ENCODE measurements around the gene SPIN4.
"Not testable (repeated sequence)": the region's sequence is repeated elsewhere in the genome, so short reads cannot be mapped to it uniquely, and the experiment has no call there.

The SPIN4 gene

DNA sequence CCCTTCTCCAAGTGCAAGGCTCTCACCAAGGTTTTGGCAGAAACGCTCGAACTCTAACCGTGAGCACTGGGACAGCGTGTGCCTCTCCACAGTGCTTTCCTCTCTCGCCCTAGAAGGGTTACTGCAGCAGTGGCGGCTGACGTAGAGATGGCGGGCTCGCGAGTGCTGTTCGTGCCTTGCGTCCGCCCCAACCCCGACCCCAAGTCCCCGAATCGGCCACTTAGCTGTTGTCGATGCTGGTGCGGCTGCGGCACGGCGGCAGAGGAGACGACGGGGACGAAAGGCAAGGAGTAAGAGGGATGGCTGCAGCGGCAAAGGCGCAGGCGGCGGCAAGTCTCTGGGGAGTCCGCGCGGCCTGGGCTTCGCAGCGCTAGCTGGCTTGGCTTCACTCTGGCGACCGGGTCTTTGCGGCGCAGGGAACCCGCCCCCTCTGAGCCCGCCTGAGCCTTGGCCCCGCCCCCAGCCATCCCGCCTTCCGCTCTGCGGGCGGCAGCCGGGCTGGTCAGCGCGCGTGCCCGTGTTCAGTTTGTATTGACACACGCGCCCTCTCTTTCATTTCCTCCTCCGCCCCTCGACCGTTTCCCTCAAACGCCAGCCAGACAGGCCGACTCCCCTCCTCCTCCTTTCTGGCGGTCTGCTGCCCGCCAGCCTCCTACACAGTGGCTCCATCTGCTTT, at the start of gene SPIN4:
Gene SPIN4 (minus strand): TSS at position 392 of the 676 bp plus-strand sequence. CDS start 513 bp downstream, outside the sequence.
- DNase-seq, result peak; percentile 59 to 79

DNA sequence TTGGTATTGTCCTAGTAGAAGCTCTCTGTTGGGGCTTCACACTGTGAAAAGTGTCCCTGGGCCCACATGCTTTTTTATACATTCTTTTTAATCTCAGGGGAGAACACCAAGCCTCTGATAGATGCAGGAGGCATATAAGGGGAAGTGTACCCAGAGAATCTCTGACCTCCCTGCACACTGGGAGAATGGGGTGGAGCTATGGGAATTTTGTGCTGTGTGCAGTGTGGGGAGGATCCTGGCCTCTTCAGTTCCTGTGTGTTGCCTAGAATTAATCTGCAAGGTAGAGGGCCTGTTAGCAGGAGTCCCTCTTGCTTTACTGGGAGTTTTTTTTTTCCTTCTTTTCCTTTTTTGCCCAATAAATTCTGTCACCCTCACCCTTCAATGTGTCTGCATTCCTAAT, 49.2 kb upstream of the SPIN4 start:
- DNase-seq, result no peak

GRCh38 chrX:63394872-63395271, 43.7 kb upstream of the SPIN4 start:
- no peak for DNase-seq

- not testable (repeated sequence) for DNase-seq
Observed at GRCh38 chrX:63393094-63393493, 42.0 kb upstream of the SPIN4 start.

GRCh38 chrX:63387411-63387810, 36.3 kb upstream of the SPIN4 start:
- no peak for DNase-seq

- not testable (repeated sequence) for DNase-seq
Observed at GRCh38 chrX:63384263-63384662, 33.1 kb upstream of the SPIN4 start.

DNA sequence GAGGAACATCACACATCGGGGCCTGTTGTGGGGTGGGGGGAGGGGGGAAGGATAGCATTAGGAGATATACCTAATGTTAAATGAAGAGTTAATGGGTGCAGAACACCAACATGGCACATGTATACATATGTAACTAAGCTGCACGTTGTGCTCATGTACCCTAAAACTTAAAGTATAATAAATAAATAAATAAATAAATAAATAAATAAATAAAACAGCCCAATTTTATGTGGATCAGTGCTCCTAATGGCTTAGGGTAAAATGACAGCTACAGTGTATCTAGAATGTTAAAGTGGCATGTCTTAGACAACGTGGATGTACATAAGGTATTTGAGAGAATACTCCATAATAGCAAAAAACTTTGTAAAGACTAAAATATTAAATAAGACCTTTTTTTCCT, 21.9 kb upstream of the SPIN4 start:
- DNase-seq, result not testable (repeated sequence)

GRCh38 chrX:63367699-63368098, 16.6 kb upstream of the SPIN4 start:
- not testable (repeated sequence) for DNase-seq

GRCh38 chrX:63363788-63364187, 12.7 kb upstream of the SPIN4 start:
- no peak for DNase-seq

GRCh38 chrX:63361494-63361893, 10.4 kb upstream of the SPIN4 start:
- no peak for DNase-seq

DNA sequence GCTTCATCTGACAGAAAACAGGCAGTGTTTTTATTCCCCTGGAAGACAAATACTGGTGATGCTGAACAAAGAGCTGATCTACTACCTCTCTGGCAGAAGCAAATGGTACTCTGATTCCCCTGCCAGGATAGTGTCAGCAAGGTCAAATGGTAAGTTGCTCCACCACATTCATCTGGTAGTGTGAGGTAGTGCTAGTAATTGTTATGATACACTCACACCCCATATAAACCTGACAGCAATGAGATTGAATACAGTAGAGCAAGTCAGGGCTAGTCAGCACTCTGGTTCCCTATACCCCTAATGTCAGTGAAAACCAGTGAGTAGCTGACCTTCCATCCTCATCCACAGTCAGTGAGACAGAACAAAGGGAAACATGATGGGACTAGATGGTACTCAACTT, 3.4 kb upstream of the SPIN4 start:
- no peak for DNase-seq

DNA sequence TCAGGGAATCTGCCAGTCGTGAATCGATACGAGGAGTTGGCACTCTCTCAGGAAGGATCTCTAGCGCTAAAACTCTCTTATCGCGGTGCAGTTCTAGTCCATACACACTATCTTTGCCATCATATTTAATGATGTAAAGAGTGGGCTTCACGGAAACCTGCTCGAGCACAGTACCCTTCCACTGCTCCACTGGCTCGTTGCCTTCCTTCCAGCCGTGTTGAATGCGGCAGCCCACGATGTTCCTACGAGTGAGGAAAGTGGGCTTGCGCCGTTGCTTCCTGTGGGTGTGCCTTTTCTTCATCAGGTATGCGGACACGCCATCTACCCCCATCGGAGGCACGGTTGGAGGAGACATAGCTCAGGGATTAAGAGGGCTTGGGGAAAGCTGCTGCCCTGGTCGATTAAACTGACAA, 661 bp downstream of the SPIN4 start:
- peak; percentile 21 to 22 for DNase-seq

DNA sequence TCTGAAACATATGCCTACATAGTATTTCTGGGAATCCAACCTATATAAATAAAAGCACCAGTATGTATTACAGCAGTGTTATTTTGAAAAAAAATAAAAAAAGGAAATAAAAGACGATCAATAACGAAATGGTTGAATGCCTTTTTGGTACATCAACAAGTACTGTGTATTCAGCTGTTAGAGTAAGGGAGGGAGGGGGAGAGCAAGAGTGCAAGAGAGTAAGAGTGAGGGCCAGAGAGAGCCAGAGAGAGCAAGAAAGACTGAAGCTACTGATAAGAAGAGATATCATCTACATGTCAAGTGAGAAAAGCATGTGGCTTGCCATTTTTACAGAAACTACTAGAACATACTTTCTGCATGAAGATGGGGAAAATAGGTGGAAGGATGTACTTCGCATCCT, 1.8 kb downstream of the SPIN4 start:
- no peak for DNase-seq

- DNase-seq, result no peak
Observed at GRCh38 chrX:63330681-63331080, 20.5 kb downstream of the SPIN4 start.

GRCh38 chrX:63327788-63328187, 23.3 kb downstream of the SPIN4 start:
- no peak for DNase-seq

GRCh38 chrX:63299596-63299995, 51.5 kb downstream of the SPIN4 start:
- DNase-seq, result no peak
